NCI-H187 (cell line): ENCODE results near the gene ARHGEF12.

Source experiments
- DNase-seq, 2 experiments: peaks; one replicate each; lab custom pipeline; 2025; lab: John Stamatoyannopoulos, UW

The ARHGEF12 gene

GRCh38 chr11:120335908-120336640 lies at the start of gene ARHGEF12:
ARHGEF12 (plus strand) TSS chr11:120336413; CDS start chr11:120337244, 831 bp downstream.
- peak; percentile 76 to 93 for DNase-seq

GRCh38 chr11:120288021-120288420 lies 48.2 kb upstream of the ARHGEF12 start:
- no peak for DNase-seq

- DNase-seq = no peak
Measured at GRCh38 chr11:120289426-120289825, 46.8 kb upstream of the ARHGEF12 start.

GRCh38 chr11:120290956-120291355 lies 45.3 kb upstream of the ARHGEF12 start:
- no peak for DNase-seq

GRCh38 chr11:120293038-120293800 lies 43.0 kb upstream of the ARHGEF12 start:
- no peak for DNase-seq

GRCh38 chr11:120294096-120294495 lies 42.1 kb upstream of the ARHGEF12 start:
- no peak for DNase-seq

- no peak for DNase-seq
Measured at GRCh38 chr11:120295099-120295498, 41.1 kb upstream of the ARHGEF12 start.

GRCh38 chr11:120296554-120296953 lies 39.7 kb upstream of the ARHGEF12 start:
- DNase-seq = no peak

- DNase-seq = no peak
Measured at GRCh38 chr11:120298461-120298860, 37.8 kb upstream of the ARHGEF12 start.

GRCh38 chr11:120302001-120302805 lies 34.0 kb upstream of the ARHGEF12 start:
- no peak for DNase-seq

- DNase-seq = peak; percentile 71
Measured at GRCh38 chr11:120303004-120303637, 33.1 kb upstream of the ARHGEF12 start.

- no peak for DNase-seq
Measured at GRCh38 chr11:120304526-120304925, 31.7 kb upstream of the ARHGEF12 start.

- no peak for DNase-seq
Measured at GRCh38 chr11:120305286-120305685, 30.9 kb upstream of the ARHGEF12 start.

- DNase-seq = no peak
Measured at GRCh38 chr11:120306519-120307242, 29.5 kb upstream of the ARHGEF12 start.

- no peak for DNase-seq
Measured at GRCh38 chr11:120307476-120307875, 28.7 kb upstream of the ARHGEF12 start.

GRCh38 chr11:120308081-120308480 lies 28.1 kb upstream of the ARHGEF12 start:
- no peak for DNase-seq

GRCh38 chr11:120310870-120311269 lies 25.3 kb upstream of the ARHGEF12 start:
- no peak for DNase-seq

GRCh38 chr11:120314861-120315260 lies 21.4 kb upstream of the ARHGEF12 start:
- DNase-seq = no peak

GRCh38 chr11:120316880-120317688 lies 19.1 kb upstream of the ARHGEF12 start:
- no peak for DNase-seq

- no peak for DNase-seq
Measured at GRCh38 chr11:120317689-120318480, 18.3 kb upstream of the ARHGEF12 start.
